Epithelial cell of esophagus (primary cell): ENCODE data around the gene SHH.
A peak's percentile ranks its signal among the peaks of the same experiment; 100 is the strongest.

Experiments
- DNase-seq: peaks from one replicate; pipeline ENCODE4 v3.0.0; 2010; ENCODE audit warnings: low read depth
- H3K4me3 ChIP-seq: 2 replicates; pipeline ENCODE4 v1.5.1; 2011; ENCODE audit warnings: mild to moderate bottlenecking, low read length, control low read depth
- CTCF ChIP-seq: IDR thresholded peaks from 2 replicates; pipeline ENCODE4 v1.5.1; 2011; ENCODE audit warnings: low read depth, mild to moderate bottlenecking, low read length, control low read depth, inconsistent platforms; ENCODE audit not compliant: insufficient read depth; ENCODE audit errors: missing control alignments

The SHH gene

GRCh38 chr7:155793720-155794119 lies 18.5 kb downstream of the SHH start:
- TF ChIP-seq CTCF = no peak
- no peak overlapping the region for H3K4me3 ChIP-seq
- DNase-seq = no peak

- no peak overlapping the region for H3K4me3 ChIP-seq
- no peak for DNase-seq
- no peak for TF ChIP-seq CTCF
Observed at GRCh38 chr7:155792999-155793560, 19.2 kb downstream of the SHH start.

- no peak overlapping the region for H3K4me3 ChIP-seq
- no peak for TF ChIP-seq CTCF
Observed at GRCh38 chr7:155792315-155792960, 19.8 kb downstream of the SHH start.

GRCh38 chr7:155791836-155792235 lies 20.4 kb downstream of the SHH start:
- DNase-seq = no peak
- H3K4me3 ChIP-seq = no peak overlapping the region
- no peak for TF ChIP-seq CTCF

More at GRCh38 chr7:155792315-155792960, 19.8 kb downstream of the SHH start:
- no peak for DNase-seq

- H3K4me3 ChIP-seq = no peak overlapping the region
- no peak for TF ChIP-seq CTCF
- DNase-seq = no peak
Observed at GRCh38 chr7:155791214-155791737, 21.0 kb downstream of the SHH start.

GRCh38 chr7:155790666-155791065 lies 21.6 kb downstream of the SHH start:
- H3K4me3 ChIP-seq = no peak overlapping the region
- TF ChIP-seq CTCF = no peak
- no peak for DNase-seq

- no peak overlapping the region for H3K4me3 ChIP-seq
- DNase-seq = peak; percentile 43
- TF ChIP-seq CTCF = no peak
Observed at GRCh38 chr7:155789001-155789725, 23.1 kb downstream of the SHH start.
